SK-N-SH treated with all-trans-retinoic acid at 6 μM for 48 hours (cell line): Measurements from ENCODE around the gene SLAMF1.

Source experiments
- ATAC-seq: fragments of 200-7000 bp; cut with Tn5 transposase; 3 replicates; pipeline ENCODE4 v1.9.1; 2020; ENCODE audit warnings: mild to moderate bottlenecking, moderate library complexity
- BACH2 ChIP-seq: fragments of 250-450 bp; sonication (Bioruptor Pico); IDR thresholded peaks from 2 replicates; pipeline ENCODE4 v1.9.0; 2021; ENCODE audit warnings: mild to moderate bottlenecking, borderline replicate concordance
- CSDC2 ChIP-seq: fragments of 250-450 bp; sonication (Bioruptor Pico); IDR thresholded peaks from 2 replicates; pipeline ENCODE4 v1.5.0; 2020; ENCODE audit warnings: mild to moderate bottlenecking, moderate library complexity
- ESRRG ChIP-seq: fragments of 250-450 bp; sonication (Bioruptor Pico); IDR thresholded peaks from 2 replicates; pipeline ENCODE4 v1.6.1; 2021; ENCODE audit warnings: mild to moderate bottlenecking
- GLIS3 ChIP-seq: fragments of 250-450 bp; sonication (Bioruptor Pico); IDR thresholded peaks from 2 replicates; pipeline ENCODE4 v1.5.0; 2020; ENCODE audit warnings: mild to moderate bottlenecking, moderate library complexity
- ISL1 ChIP-seq: fragments of 250-450 bp; sonication (Bioruptor Pico); IDR thresholded peaks from 2 replicates; pipeline ENCODE4 v2.1.2; 2022; ENCODE audit warnings: mild to moderate bottlenecking, moderate library complexity
- OSR1 ChIP-seq: fragments of 250-450 bp; sonication (Bioruptor Pico); IDR thresholded peaks from 2 replicates; pipeline ENCODE4 v1.8.0; 2022; ENCODE audit warnings: moderate library complexity, mild to moderate bottlenecking, inconsistent platforms
- PATZ1 ChIP-seq: fragments of 250-450 bp; sonication (Bioruptor Pico); IDR thresholded peaks from 2 replicates; pipeline ENCODE4 v1.8.0; 2020; ENCODE audit warnings: mild to moderate bottlenecking, moderate library complexity, borderline replicate concordance
- POU6F1 ChIP-seq: fragments of 250-450 bp; sonication (Bioruptor Pico); IDR thresholded peaks from 2 replicates; pipeline ENCODE4 v1.8.0; 2021; ENCODE audit warnings: low read depth, mild to moderate bottlenecking, moderate library complexity, borderline replicate concordance
- PPARA ChIP-seq: fragments of 250-450 bp; sonication (Bioruptor Pico); IDR thresholded peaks from 2 replicates; pipeline ENCODE4 v1.5.0; 2020; ENCODE audit warnings: mild to moderate bottlenecking, borderline replicate concordance
- RARB ChIP-seq: fragments of 250-450 bp; sonication (Bioruptor Pico); IDR thresholded peaks from 2 replicates; pipeline ENCODE4 v1.8.0; 2021; ENCODE audit warnings: mild to moderate bottlenecking, moderate library complexity
- SNAI2 ChIP-seq: fragments of 250-450 bp; sonication (Bioruptor Pico); IDR thresholded peaks from 2 replicates; pipeline ENCODE4 v1.5.0; 2020; ENCODE audit warnings: mild to moderate bottlenecking, moderate library complexity
- TCF4 ChIP-seq: fragments of 250-450 bp; sonication (Bioruptor Pico); IDR thresholded peaks from 2 replicates; pipeline ENCODE4 v1.8.0; 2021; ENCODE audit warnings: mild to moderate bottlenecking, moderate library complexity, borderline replicate concordance
- TSHZ2 ChIP-seq: fragments of 250-450 bp; sonication (Bioruptor Pico); IDR thresholded peaks from 2 replicates; pipeline ENCODE4 v1.5.0; 2020; ENCODE audit warnings: mild to moderate bottlenecking, moderate library complexity
- ZC3H10 ChIP-seq: fragments of 250-450 bp; sonication (Bioruptor Pico); IDR thresholded peaks from 2 replicates; pipeline ENCODE4 v1.5.1; 2021; ENCODE audit warnings: mild to moderate bottlenecking, moderate library complexity
- ZFP3 ChIP-seq: fragments of 250-450 bp; sonication (Bioruptor Pico); IDR thresholded peaks from 2 replicates; pipeline ENCODE4 v1.5.0; 2020; ENCODE audit warnings: mild to moderate bottlenecking, moderate library complexity
- ZFP30 ChIP-seq: fragments of 450-650 bp; formaldehyde crosslinking; IDR thresholded peaks from 2 replicates; pipeline ENCODE4 v1.5.0; 2022; ENCODE audit warnings: mild to moderate bottlenecking, moderate library complexity
- ZNF565 ChIP-seq: fragments of 450-650 bp; formaldehyde crosslinking; conservative IDR thresholded peaks from 2 replicates; pipeline ENCODE4 v1.5.0; 2020; ENCODE audit warnings: low read depth, mild to moderate bottlenecking, moderate library complexity
- ZNF70 ChIP-seq: fragments of 450-650 bp; formaldehyde crosslinking; IDR thresholded peaks from 2 replicates; pipeline ENCODE4 v1.5.0; 2020; ENCODE audit warnings: mild to moderate bottlenecking, moderate library complexity
- ZNF8 ChIP-seq: fragments of 450-650 bp; formaldehyde crosslinking; IDR thresholded peaks from 2 replicates; pipeline ENCODE4 v1.5.0; 2020; ENCODE audit warnings: mild to moderate bottlenecking, moderate library complexity
- TF ChIP-seq, protein P1 (sequence below): fragments of 250-450 bp; sonication (Bioruptor Pico); IDR thresholded peaks from 2 replicates; pipeline ENCODE4 v1.5.1; 2021; ENCODE audit warnings: mild to moderate bottlenecking, moderate library complexity
- TF ChIP-seq, protein P2 (sequence below): fragments of 250-450 bp; sonication (Bioruptor Pico); IDR thresholded peaks from 2 replicates; pipeline ENCODE4 v1.5.1; 2020; ENCODE audit warnings: low read depth, mild to moderate bottlenecking, moderate library complexity

The SLAMF1 gene

DNA sequence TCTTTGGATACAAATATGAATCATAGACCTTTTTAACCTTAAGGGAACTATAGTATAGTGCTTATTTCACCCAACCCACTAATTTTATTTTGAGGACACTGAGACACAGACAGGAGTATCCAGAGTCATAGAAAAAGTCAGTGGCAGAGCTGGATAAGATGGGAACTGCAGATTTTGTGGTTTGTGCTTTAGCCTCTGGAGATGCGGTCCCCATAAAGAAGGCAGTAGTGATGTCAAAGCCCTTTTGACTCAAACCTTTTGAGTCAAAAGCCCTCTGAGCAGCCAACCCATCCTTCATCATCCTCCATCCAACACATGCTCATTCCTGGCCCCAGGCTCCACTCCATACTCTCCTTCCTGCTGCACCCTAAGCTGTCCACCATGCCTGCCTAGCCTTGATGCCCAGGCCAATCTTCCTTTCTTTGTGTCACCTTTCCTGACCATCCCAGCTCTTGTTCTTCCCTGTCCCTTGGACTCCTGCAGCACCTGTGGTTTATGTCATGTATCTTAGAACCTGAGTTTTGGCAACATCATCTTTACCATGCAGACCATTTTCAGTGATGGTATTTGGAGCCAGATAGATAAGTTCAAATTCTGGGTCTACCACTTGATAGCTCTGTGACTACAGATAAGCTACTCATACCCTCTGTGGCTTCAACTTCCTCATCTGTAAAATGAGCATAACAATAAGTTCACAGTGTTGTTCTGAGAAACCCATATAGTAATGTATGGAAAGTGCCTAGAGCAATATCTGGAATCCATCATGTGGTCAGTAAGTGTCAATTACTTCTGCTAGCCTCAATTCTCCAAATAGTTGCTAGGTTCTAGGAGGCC lies 20.1 kb downstream of the SLAMF1 start:
- ATAC-seq, result no peak
- no peak for TF ChIP-seq RARB (CRISPR knock-in tag)
- TF ChIP-seq GLIS3, result no peak
- no peak for TF ChIP-seq PATZ1 (CRISPR knock-in tag)
- TF ChIP-seq ZFP3 (CRISPR knock-in tag), result no peak
- TF ChIP-seq, protein P1, sequence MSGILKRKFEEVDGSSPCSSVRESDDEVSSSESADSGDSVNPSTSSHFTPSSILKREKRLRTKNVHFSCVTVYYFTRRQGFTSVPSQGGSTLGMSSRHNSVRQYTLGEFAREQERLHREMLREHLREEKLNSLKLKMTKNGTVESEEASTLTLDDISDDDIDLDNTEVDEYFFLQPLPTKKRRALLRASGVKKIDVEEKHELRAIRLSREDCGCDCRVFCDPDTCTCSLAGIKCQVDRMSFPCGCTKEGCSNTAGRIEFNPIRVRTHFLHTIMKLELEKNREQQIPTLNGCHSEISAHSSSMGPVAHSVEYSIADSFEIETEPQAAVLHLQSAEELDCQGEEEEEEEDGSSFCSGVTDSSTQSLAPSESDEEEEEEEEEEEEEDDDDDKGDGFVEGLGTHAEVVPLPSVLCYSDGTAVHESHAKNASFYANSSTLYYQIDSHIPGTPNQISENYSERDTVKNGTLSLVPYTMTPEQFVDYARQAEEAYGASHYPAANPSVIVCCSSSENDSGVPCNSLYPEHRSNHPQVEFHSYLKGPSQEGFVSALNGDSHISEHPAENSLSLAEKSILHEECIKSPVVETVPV (CRISPR knock-in tag), result no peak
- no peak for TF ChIP-seq ISL1 (CRISPR knock-in tag)
- TF ChIP-seq TSHZ2, result no peak
- TF ChIP-seq TCF4 (CRISPR knock-in tag), result no peak
- TF ChIP-seq CSDC2, result no peak
- no peak for TF ChIP-seq ZNF8 (CRISPR knock-in tag)
- no peak for TF ChIP-seq POU6F1 (CRISPR knock-in tag)
- TF ChIP-seq ESRRG (CRISPR knock-in tag), result no peak
- TF ChIP-seq ZNF565 (CRISPR knock-in tag), result no peak
- TF ChIP-seq ZC3H10 (CRISPR knock-in tag), result no peak
- no peak for TF ChIP-seq BACH2 (CRISPR knock-in tag)
- TF ChIP-seq OSR1 (CRISPR knock-in tag), result no peak
- TF ChIP-seq, protein P2, sequence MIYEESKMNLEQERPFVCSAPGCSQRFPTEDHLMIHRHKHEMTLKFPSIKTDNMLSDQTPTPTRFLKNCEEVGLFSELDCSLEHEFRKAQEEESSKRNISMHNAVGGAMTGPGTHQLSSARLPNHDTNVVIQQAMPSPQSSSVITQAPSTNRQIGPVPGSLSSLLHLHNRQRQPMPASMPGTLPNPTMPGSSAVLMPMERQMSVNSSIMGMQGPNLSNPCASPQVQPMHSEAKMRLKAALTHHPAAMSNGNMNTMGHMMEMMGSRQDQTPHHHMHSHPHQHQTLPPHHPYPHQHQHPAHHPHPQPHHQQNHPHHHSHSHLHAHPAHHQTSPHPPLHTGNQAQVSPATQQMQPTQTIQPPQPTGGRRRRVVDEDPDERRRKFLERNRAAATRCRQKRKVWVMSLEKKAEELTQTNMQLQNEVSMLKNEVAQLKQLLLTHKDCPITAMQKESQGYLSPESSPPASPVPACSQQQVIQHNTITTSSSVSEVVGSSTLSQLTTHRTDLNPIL (CRISPR knock-in tag), result no peak

GRCh38 chr1:160625725-160626498 lies 20.9 kb downstream of the SLAMF1 start:
- no peak for ATAC-seq
- TF ChIP-seq, protein P2 (CRISPR knock-in tag), result no peak
- TF ChIP-seq PPARA (no peak), RARB (CRISPR knock-in tag) (no peak), ESRRG (CRISPR knock-in tag) (no peak), SNAI2 (CRISPR knock-in tag) (no peak), TSHZ2 (no peak), ZNF70 (CRISPR knock-in tag) (no peak), ZFP3 (CRISPR knock-in tag) (no peak), PATZ1 (CRISPR knock-in tag) (no peak), ZNF8 (CRISPR knock-in tag) (no peak), BACH2 (CRISPR knock-in tag) (no peak), ZFP30 (CRISPR knock-in tag) (no peak)
